IPS DF 6.9 (cell line): ENCODE measurements around the gene MARVELD1.

Experiments
- DNase-seq: peaks from one replicate; pipeline ENCODE4 v3.0.0-alpha.2; 2013; ENCODE audit warnings: low read depth, low spot score
- H3K27ac ChIP-seq: one replicate; pipeline ENCODE4 v1.5.1; 2013; ENCODE audit warnings: low read length, control low read depth
- H3K27me3 ChIP-seq: 2 replicates; pipeline ENCODE4 v1.6.1; 2013; ENCODE audit warnings: mild to moderate bottlenecking, low read length; ENCODE audit not compliant: control insufficient read depth, insufficient read depth
- H3K36me3 ChIP-seq: 2 replicates; pipeline ENCODE4 v1.6.1; 2013; ENCODE audit warnings: low read length; ENCODE audit not compliant: control insufficient read depth, insufficient read depth
- H3K4me1 ChIP-seq: 2 replicates; pipeline ENCODE4 v1.6.1; 2013; ENCODE audit warnings: low read length; ENCODE audit not compliant: control insufficient read depth, insufficient read depth
- H3K4me3 ChIP-seq: 2 replicates; pipeline ENCODE4 v1.5.1; 2013; ENCODE audit warnings: mild to moderate bottlenecking, low read length
- H3K9me3 ChIP-seq: 2 replicates; pipeline ENCODE4 v1.6.1; 2013; ENCODE audit warnings: low read length, inconsistent platforms; ENCODE audit not compliant: control insufficient read depth, insufficient read depth
- WGBS: extraction: QIAGEN DNeasy Blood & Tissue Kit; methylation state at CpG from one replicate; pipeline ENCODE4 v1.1.7; 2013; ENCODE audit warnings: mixed read lengths, missing lambda C conversion rate; ENCODE audit not compliant: insufficient read length, insufficient coverage; 5-methylcytosine and 5-hydroxymethylcytosine counted together

The MARVELD1 gene

GRCh38 chr10:97738616-97739015 is 25.1 kb downstream of the MARVELD1 start:
- H3K27me3 ChIP-seq, result peaks cover 13% of the 10 kb centered on the region
- H3K4me1 ChIP-seq, result no peaks in the 10 kb centered on the region; the same call in 1 of the 2 replicates
- no peak overlapping the region for H3K4me3 ChIP-seq
- no peaks in the 10 kb centered on the region for H3K36me3 ChIP-seq
- no peak overlapping the region for H3K27ac ChIP-seq
- WGBS, result no CpG with 5 or more reads among the region's 4 CpGs
- H3K9me3 ChIP-seq, result no peaks in the 10 kb centered on the region
- DNase-seq, result no peak

- Histone ChIP-seq H3K27me3 (peaks cover 9% of the 10 kb centered on the region), H3K4me3 (no peak overlapping the region), H3K9me3 (no peaks in the 10 kb centered on the region), H3K36me3 (peaks cover 7% of the 10 kb centered on the region; the same call in 1 of the 2 replicates), H3K4me1 (no peaks in the 10 kb centered on the region), H3K27ac (no peak overlapping the region)
- no CpG with 5 or more reads among the region's 2 CpGs for WGBS
- DNase-seq, result no peak
Measured at GRCh38 chr10:97740613-97741012, 27.1 kb downstream of the MARVELD1 start.

- DNase-seq, result no peak
- no peak overlapping the region for H3K4me3 ChIP-seq
- no peaks in the 10 kb centered on the region for H3K4me1 ChIP-seq
- H3K36me3 ChIP-seq, result peaks cover 12% of the 10 kb centered on the region; the same call in 1 of the 2 replicates
- no CpG with 5 or more reads among the region's 10 CpGs for WGBS
- no peaks in the 10 kb centered on the region for H3K27me3 ChIP-seq
- H3K27ac ChIP-seq, result no peak overlapping the region
- no peaks in the 10 kb centered on the region for H3K9me3 ChIP-seq
Measured at GRCh38 chr10:97743169-97743943, 29.8 kb downstream of the MARVELD1 start.

GRCh38 chr10:97744405-97745035 is 31.0 kb downstream of the MARVELD1 start:
- no peaks in the 10 kb centered on the region for H3K4me1 ChIP-seq
- H3K4me3 ChIP-seq, result no peak overlapping the region
- H3K27ac ChIP-seq, result no peak overlapping the region
- no peaks in the 10 kb centered on the region for H3K27me3 ChIP-seq
- no peaks in the 10 kb centered on the region for H3K9me3 ChIP-seq
- DNase-seq, result no peak
- no CpG with 5 or more reads among the region's 15 CpGs for whole genome bisulfite sequencing
- peaks cover 16% of the 10 kb centered on the region; the same call in 1 of the 2 replicates for H3K36me3 ChIP-seq

- H3K27ac ChIP-seq, result no peak overlapping the region
- DNase-seq, result no peak
- no peak overlapping the region for H3K4me3 ChIP-seq
- H3K36me3 ChIP-seq, result peaks cover 28% of the 10 kb centered on the region
- no peaks in the 10 kb centered on the region for H3K9me3 ChIP-seq
- no peaks in the 10 kb centered on the region for H3K27me3 ChIP-seq
- H3K4me1 ChIP-seq, result no peaks in the 10 kb centered on the region
- WGBS, result no CpG with 5 or more reads among the region's 1 CpG
Measured at GRCh38 chr10:97747573-97747972, 34.0 kb downstream of the MARVELD1 start.

GRCh38 chr10:97748116-97748515 is 34.6 kb downstream of the MARVELD1 start:
- Histone ChIP-seq H3K27ac (no peak overlapping the region), H3K36me3 (peaks cover 32% of the 10 kb centered on the region), H3K4me3 (no peak overlapping the region), H3K27me3 (no peaks in the 10 kb centered on the region), H3K9me3 (no peaks in the 10 kb centered on the region), H3K4me1 (no peaks in the 10 kb centered on the region)
- WGBS, result no CpG with 5 or more reads among the region's 10 CpGs
- no peak for DNase-seq

- no CpG with 5 or more reads among the region's 18 CpGs for WGBS
- Histone ChIP-seq H3K4me1 (no peaks in the 10 kb centered on the region), H3K36me3 (peaks cover 31% of the 10 kb centered on the region), H3K9me3 (no peaks in the 10 kb centered on the region), H3K27me3 (no peaks in the 10 kb centered on the region), H3K4me3 (no peak overlapping the region), H3K27ac (no peak overlapping the region)
- no peak for DNase-seq
Measured at GRCh38 chr10:97752956-97753355, 39.4 kb downstream of the MARVELD1 start.

GRCh38 chr10:97754726-97755125 is 41.2 kb downstream of the MARVELD1 start:
- Histone ChIP-seq H3K9me3 (no peaks in the 10 kb centered on the region), H3K4me3 (no peak overlapping the region), H3K4me1 (no peaks in the 10 kb centered on the region), H3K27ac (no peak overlapping the region), H3K27me3 (no peaks in the 10 kb centered on the region), H3K36me3 (peaks cover 22% of the 10 kb centered on the region)
- no CpG with 5 or more reads among the region's 4 CpGs for WGBS
- DNase-seq, result no peak

GRCh38 chr10:97755718-97756117 is 42.2 kb downstream of the MARVELD1 start:
- no peak overlapping the region for H3K27ac ChIP-seq
- H3K9me3 ChIP-seq, result no peaks in the 10 kb centered on the region
- H3K4me3 ChIP-seq, result no peak overlapping the region
- peaks cover 18% of the 10 kb centered on the region for H3K36me3 ChIP-seq
- no peaks in the 10 kb centered on the region for H3K27me3 ChIP-seq
- DNase-seq, result no peak
- no CpG with 5 or more reads among the region's 6 CpGs for WGBS
- H3K4me1 ChIP-seq, result no peaks in the 10 kb centered on the region

GRCh38 chr10:97757471-97757870 is 43.9 kb downstream of the MARVELD1 start:
- H3K36me3 ChIP-seq, result peaks cover 12% of the 10 kb centered on the region; the same call in 1 of the 2 replicates
- WGBS, result no CpG with 5 or more reads among the region's 6 CpGs

More at GRCh38 chr10:97757471-97757870, 43.9 kb downstream of the MARVELD1 start:
- DNase-seq, result no peak
- no peaks in the 10 kb centered on the region for H3K27me3 ChIP-seq
- peaks cover 2% of the 10 kb centered on the region for H3K4me1 ChIP-seq
- H3K27ac ChIP-seq, result no peak overlapping the region
- no peak overlapping the region for H3K4me3 ChIP-seq
- H3K9me3 ChIP-seq, result no peaks in the 10 kb centered on the region
